ENCODE measurements around the gene HOTAIR.

DNA sequence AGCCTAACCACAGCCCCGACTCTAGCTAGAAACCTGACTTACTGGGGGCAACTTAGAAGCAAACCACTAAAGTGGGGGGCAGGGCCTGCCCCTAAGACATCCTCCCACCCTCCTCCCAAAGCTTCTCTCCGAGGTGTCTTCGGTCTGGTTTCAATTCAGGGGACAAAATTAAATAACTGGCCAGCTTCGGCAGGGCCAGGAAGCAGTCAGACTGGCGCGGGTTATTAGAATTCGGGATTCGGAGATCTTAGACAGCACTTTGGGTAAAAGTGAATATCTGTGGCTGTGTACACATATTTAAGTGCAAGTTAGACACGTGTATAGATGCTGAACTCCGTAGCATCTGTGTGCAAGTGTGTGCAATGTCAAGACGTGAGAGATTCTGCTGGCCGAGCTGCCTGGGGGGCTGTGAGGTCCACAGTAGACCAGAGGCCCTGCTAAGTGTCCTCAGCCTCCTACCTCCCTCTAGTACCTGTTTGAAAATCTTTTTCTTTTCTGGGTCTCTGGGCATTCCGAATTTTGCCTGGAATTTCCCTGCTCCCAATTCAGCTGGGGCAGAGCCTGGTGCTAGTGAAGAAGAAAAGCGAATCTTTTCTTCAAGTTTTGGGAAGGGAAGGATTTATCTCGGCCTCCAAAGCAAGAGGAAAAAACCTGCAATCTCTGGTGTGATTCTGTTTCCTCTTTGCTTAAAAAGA is 6.2 kb upstream of the HOTAIR start:
- TF ChIP-seq, protein P1, sequence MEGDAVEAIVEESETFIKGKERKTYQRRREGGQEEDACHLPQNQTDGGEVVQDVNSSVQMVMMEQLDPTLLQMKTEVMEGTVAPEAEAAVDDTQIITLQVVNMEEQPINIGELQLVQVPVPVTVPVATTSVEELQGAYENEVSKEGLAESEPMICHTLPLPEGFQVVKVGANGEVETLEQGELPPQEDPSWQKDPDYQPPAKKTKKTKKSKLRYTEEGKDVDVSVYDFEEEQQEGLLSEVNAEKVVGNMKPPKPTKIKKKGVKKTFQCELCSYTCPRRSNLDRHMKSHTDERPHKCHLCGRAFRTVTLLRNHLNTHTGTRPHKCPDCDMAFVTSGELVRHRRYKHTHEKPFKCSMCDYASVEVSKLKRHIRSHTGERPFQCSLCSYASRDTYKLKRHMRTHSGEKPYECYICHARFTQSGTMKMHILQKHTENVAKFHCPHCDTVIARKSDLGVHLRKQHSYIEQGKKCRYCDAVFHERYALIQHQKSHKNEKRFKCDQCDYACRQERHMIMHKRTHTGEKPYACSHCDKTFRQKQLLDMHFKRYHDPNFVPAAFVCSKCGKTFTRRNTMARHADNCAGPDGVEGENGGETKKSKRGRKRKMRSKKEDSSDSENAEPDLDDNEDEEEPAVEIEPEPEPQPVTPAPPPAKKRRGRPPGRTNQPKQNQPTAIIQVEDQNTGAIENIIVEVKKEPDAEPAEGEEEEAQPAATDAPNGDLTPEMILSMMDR (IDR thresholded peaks at IDR 0.05) = no peak
- TF ChIP-seq POLR2A (IDR thresholded peaks at IDR 0.05) = no peak
- no peak for TF ChIP-seq POLR2AphosphoS5 (IDR thresholded peaks at IDR 0.05)

Measured in sigmoid colon (tissue), 4 donors.